HepG2 (cell line): ENCODE measurements around the gene ST3GAL5. TPM values are rescaled to one million over a fixed set of nuclear protein-coding genes. Genes with fewer than 3 reads are reported as not detected.
A peak's percentile ranks its signal among the peaks of the same experiment; 100 is the strongest.

Source experiments
- ATAC-seq: fragments of 200-7000 bp; cut with Tn5 transposase; 3 replicates; pipeline ENCODE4 v1.9.1; 2020; ENCODE audit warnings: mild to moderate bottlenecking, moderate library complexity
- BruUV-seq: library from RNA; stranded (reverse); fragments of 400-500 nt; replicated peaks from 2 replicates; lab custom pipeline; 2021; lab: Mats Ljungman, UMichigan
- CTCF ChIA-PET: fragments of 300-600 bp; formaldehyde crosslinking; extraction: SDS; loops from one replicate; lab custom pipeline; 2021; ENCODE audit warnings: low total read pairs, inconsistent platforms, low intra/inter-chr PET ratio; lab: Yijun Ruan, JAX
- POLR2A ChIA-PET: fragments of 350-600 bp; sonication (Branson Sonifier 250); formaldehyde crosslinking; loops from one replicate; lab custom pipeline; 2020; ENCODE audit warnings: antibody characterized with exemption, inconsistent platforms; lab: Yijun Ruan, JAX
- DNase-seq: peaks from one replicate; pipeline ENCODE4 v3.0.0-alpha.2; 2015; ENCODE audit warnings: low spot score
- FAIRE-seq: peaks from 3 replicates; lab custom pipeline; 2011; peaks lifted over from hg19 to GRCh38; lab: Jason Lieb, UNC
- H2AFZ ChIP-seq: one replicate; pipeline ENCODE4 v1.6.1; 2011; ENCODE audit warnings: low read length, inconsistent platforms
- H3K27ac ChIP-seq: fragments of 300-600 bp; 3 replicates; pipeline ENCODE4 v1.8.0; 2011; ENCODE audit warnings: mixed run types, mild to moderate bottlenecking, mixed read lengths, low read length, inconsistent platforms; ENCODE audit not compliant: insufficient read depth; ENCODE audit errors: extremely low read length
- H3K27me3 ChIP-seq, 2 experiments: fragments of 200-600 bp in 1 of 2; 2 replicates in 1 of 2; 3 replicates in 1 of 2; pipeline versions ENCODE4 v1.6.0 to v1.8.0; 2011; ENCODE audit warnings: low read length in 2 of 2, mild to moderate bottlenecking in 2 of 2, moderate library complexity in 2 of 2, inconsistent platforms in 1 of 2; ENCODE audit not compliant: insufficient read depth in 2 of 2, control insufficient read depth in 1 of 2
- H3K36me3 ChIP-seq, 2 experiments: fragments of 200-600 bp in 1 of 2; replicated peaks in 1 of 2; 2 replicates in 1 of 2; 3 replicates in 1 of 2; pipeline versions ENCODE4 v1.5.1 to v1.8.0; 2011; ENCODE audit warnings: low read length in 2 of 2, inconsistent platforms in 1 of 2; ENCODE audit not compliant: insufficient read depth in 2 of 2, control insufficient read depth in 1 of 2
- H3K4me1 ChIP-seq: 2 replicates; pipeline ENCODE4 v1.5.1; 2012; ENCODE audit warnings: low read length, inconsistent platforms; ENCODE audit not compliant: insufficient read depth
- H3K4me2 ChIP-seq: 2 replicates; pipeline ENCODE4 v1.6.0; 2011; ENCODE audit warnings: low read depth, low read length, inconsistent platforms
- H3K4me3 ChIP-seq, 3 experiments: fragments of 200-600 bp in 1 of 3; sonication (generic), shearing (Covaris generic) in 1 of 3; replicated peaks in 1 of 3; 2 replicates each; pipeline ENCODE4 v1.5.1; 2011 to 2016; ENCODE audit warnings: low read length in 3 of 3, inconsistent platforms in 2 of 3, low read depth in 2 of 3, mild to moderate bottlenecking in 2 of 3, control low read depth in 1 of 3, mixed read lengths in 1 of 3; ENCODE audit not compliant: insufficient read depth in 1 of 3
- H3K79me2 ChIP-seq: one replicate; pipeline ENCODE4 v1.6.1; 2011; ENCODE audit warnings: low read length, inconsistent platforms; ENCODE audit not compliant: insufficient read depth
- H3K9ac ChIP-seq: 2 replicates; pipeline ENCODE4 v1.6.0; 2011; ENCODE audit warnings: mild to moderate bottlenecking, low read depth, low read length, inconsistent platforms; ENCODE audit not compliant: insufficient read depth
- H3K9me3 ChIP-seq: 2 replicates; pipeline ENCODE4 v1.5.1; 2012; ENCODE audit warnings: mild to moderate bottlenecking, low read length
- H4K20me1 ChIP-seq: 2 replicates; pipeline ENCODE4 v1.6.0; 2011; ENCODE audit warnings: inconsistent platforms, mild to moderate bottlenecking, low read length, moderate library complexity; ENCODE audit not compliant: insufficient read depth
- ARNT2 ChIP-seq: sonication (generic); formaldehyde crosslinking; IDR thresholded peaks from 2 replicates; pipeline ENCODE4 v1.8.0; 2022; ENCODE audit warnings: mild to moderate bottlenecking, low read depth, missing genetic modification reagents, moderate library complexity
- CAMTA2 ChIP-seq: sonication (generic); formaldehyde crosslinking; IDR thresholded peaks from 2 replicates; pipeline ENCODE4 v1.4.0; 2020; ENCODE audit warnings: mild to moderate bottlenecking, missing genetic modification reagents, borderline replicate concordance
- GFI1 ChIP-seq: sonication (generic); formaldehyde crosslinking; IDR thresholded peaks from 2 replicates; pipeline ENCODE4 v1.5.0; 2020; ENCODE audit warnings: missing genetic modification reagents, mild to moderate bottlenecking, borderline replicate concordance
- JARID2 ChIP-seq: sonication (generic); formaldehyde crosslinking; IDR thresholded peaks from 2 replicates; pipeline ENCODE4 v1.8.1; 2023; ENCODE audit warnings: missing genetic modification reagents, inconsistent platforms; ENCODE audit not compliant: insufficient replicate concordance
- PCBP2 ChIP-seq: fragments of 200-400 bp; formaldehyde crosslinking; optimal IDR thresholded peaks from 2 replicates; pipeline ENCODE3; 2018; ENCODE audit warnings: low read length, low read depth; ENCODE audit not compliant: poor library complexity, severe bottlenecking
- ZC3H4 ChIP-seq: sonication (generic); formaldehyde crosslinking; IDR thresholded peaks from 2 replicates; pipeline ENCODE4 v1.4.0; 2020; ENCODE audit warnings: missing genetic modification reagents, borderline replicate concordance
- ZNF207 ChIP-seq: fragments of 450-650 bp; IDR thresholded peaks from 2 replicates; pipeline ENCODE4 v1.6.1; 2016; ENCODE audit warnings: antibody characterized with exemption, borderline replicate concordance
- ZNF235 ChIP-seq: sonication (generic); formaldehyde crosslinking; IDR thresholded peaks from 2 replicates; pipeline ENCODE4 v1.8.1; 2023; ENCODE audit warnings: mild to moderate bottlenecking, missing genetic modification reagents, borderline replicate concordance
- ZNF775 ChIP-seq: sonication (generic); formaldehyde crosslinking; IDR thresholded peaks from 2 replicates; pipeline ENCODE4 v1.4.0; 2020; ENCODE audit warnings: missing genetic modification reagents, mild to moderate bottlenecking, moderate library complexity, borderline replicate concordance
- WGBS: methylation state at CpG from one replicate; pipeline ENCODE4 v1.1.6; 2017; ENCODE audit warnings: low lambda C conversion rate; 5-methylcytosine and 5-hydroxymethylcytosine counted together
- in situ Hi-C: cut with HindIII; loops from 2 replicates; pipeline ENCODE4 v1.10.0; 2017; ENCODE audit warnings: low pct_unique_long_range_greater_than_20kb; ENCODE audit not compliant: extremely low pct_ligation_motif_present
- intact Hi-C: fragments of 100-400 bp; cut with micrococcal nuclease; formaldehyde crosslinking; loops from one replicate; pipeline ENCODE4 v1.10.0; 2022; ENCODE audit not compliant: unreplicated experiment
- polyA plus RNA-seq, 8 experiments: library from polyadenylated mRNA; depleted of rRNA in 3 of 8; stranded (reverse) in 7 of 8; unstranded in 1 of 8; fragments of >200 nt; fragmentation: Illumina TruSeq in 4 of 8; extraction: Trizol in 4 of 8; gene quantifications; 2 replicates each; pipeline versions ENCODE4 v1.2.1 to v1.2.3, GENCODE V29; 2011 to 2016; ENCODE audit warnings: low read depth in 4 of 8, missing spikeins in 1 of 8, mixed read lengths in 1 of 8; ENCODE audit not compliant: insufficient read depth in 1 of 8
- total RNA-seq, 5 experiments: library from RNA; depleted of rRNA; stranded (reverse); fragments of >200 nt; fragmentation: Illumina TruSeq; extraction: Trizol; gene quantifications; 2 replicates each; pipeline ENCODE4 v1.2.3, GENCODE V29; 2016; ENCODE audit warnings: low read depth in 1 of 5

Gene ST3GAL5
- total and polyA plus RNA-seq, 2 of the 13 experiments (the other 11 are each of a cell fraction or from before 2014, with no cell fraction given) = 1.3 to 2.0 TPM

DNA sequence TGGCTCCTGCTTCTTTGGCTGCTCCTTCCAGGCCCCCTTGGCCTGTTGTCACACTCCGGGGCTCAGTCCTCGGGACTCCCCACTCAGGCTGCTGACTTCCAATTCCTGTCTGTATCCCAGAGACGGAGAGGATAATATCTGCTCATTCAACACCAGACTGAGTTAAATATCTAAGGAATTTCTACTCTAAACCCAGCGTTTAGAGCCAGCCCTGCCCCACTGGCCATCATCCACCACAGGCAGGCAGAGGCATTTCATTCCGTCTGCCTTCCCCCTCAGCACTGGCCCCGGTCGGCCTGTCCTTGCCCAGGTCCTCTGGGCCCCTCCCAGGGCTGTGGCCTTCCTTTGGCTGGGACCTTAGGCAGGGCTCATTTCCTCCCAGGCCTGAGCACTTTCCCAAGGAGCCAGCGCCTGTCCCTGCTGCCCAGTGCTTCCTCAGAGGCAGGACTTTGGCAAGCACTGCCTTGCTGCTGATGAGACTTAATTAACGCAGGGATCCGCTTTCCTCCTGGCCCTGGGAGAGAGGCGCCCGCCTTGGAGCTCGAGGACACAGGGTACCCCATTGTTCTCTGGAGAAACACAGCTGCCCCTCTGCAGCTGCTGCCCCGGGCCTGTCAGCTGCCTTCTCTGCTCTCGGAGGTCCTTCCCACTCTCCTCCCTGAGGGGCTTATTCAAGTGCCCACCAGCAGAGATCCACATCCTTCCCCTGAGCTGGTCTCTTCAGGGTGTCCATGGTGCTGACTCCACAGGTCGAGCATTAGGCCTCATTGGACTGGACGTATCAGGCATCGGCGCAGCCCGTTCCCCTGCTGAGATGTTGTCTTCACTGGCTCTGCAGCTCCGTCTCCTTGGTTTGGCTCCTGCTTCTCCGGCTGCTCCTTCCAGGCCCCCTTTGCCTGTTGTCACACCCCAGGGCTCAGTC is 92.2 kb downstream of the ST3GAL5 start:
- intact Hi-C loops (no loop called here), in situ Hi-C loops (no loop called here)
- peaks cover 61% of the 10 kb centered on the region for H3K4me1 ChIP-seq
- H3K9ac ChIP-seq = no peak overlapping the region
- H3K4me2 ChIP-seq = no peak overlapping the region
- no peak for DNase-seq
- no peaks in the 10 kb centered on the region for H3K9me3 ChIP-seq
- no peaks in the 10 kb centered on the region; a peak in 1 of 5 replicates for H3K27me3 ChIP-seq
- no peaks in the 10 kb centered on the region for H3K79me2 ChIP-seq
- H3K4me3 ChIP-seq = no peak overlapping the region
- WGBS = 66% methylated on average over 19 of the region's 22 CpGs
- no peak overlapping the region for H2AFZ ChIP-seq
- FAIRE-seq = no peak
- ATAC-seq = peak; percentile 7; the same call in 1 of the 3 replicates
- no peaks in the 10 kb centered on the region for H4K20me1 ChIP-seq
- TF ChIP-seq ZNF207 = no peak
- TF ChIP-seq ZNF235 (CRISPR knock-in tag) = no peak
- TF ChIP-seq ARNT2 (CRISPR knock-in tag) = no peak
- no peak for TF ChIP-seq GFI1 (CRISPR knock-in tag)
- no peak for TF ChIP-seq ZNF775 (CRISPR knock-in tag)
- no peak for TF ChIP-seq ZC3H4 (CRISPR knock-in tag)
- no peak for TF ChIP-seq JARID2
- no peak for TF ChIP-seq CAMTA2
- TF ChIP-seq PCBP2 = no peak
- H3K27ac ChIP-seq = no peak overlapping the region
- ChIA-PET POLR2A (no interaction called here), CTCF (interaction anchor here (0.8 to 1.4 kb wide), 2 partner anchors 18 to 47 kb away, joined by 3 read pairs; no protein-coding TSS in a partner anchor)
- no TSS peak for BruUV-seq
- no peaks in the 10 kb centered on the region for H3K36me3 ChIP-seq
